ENCODE results near the gene TMEM238.

TMEM238 gene

DNA sequence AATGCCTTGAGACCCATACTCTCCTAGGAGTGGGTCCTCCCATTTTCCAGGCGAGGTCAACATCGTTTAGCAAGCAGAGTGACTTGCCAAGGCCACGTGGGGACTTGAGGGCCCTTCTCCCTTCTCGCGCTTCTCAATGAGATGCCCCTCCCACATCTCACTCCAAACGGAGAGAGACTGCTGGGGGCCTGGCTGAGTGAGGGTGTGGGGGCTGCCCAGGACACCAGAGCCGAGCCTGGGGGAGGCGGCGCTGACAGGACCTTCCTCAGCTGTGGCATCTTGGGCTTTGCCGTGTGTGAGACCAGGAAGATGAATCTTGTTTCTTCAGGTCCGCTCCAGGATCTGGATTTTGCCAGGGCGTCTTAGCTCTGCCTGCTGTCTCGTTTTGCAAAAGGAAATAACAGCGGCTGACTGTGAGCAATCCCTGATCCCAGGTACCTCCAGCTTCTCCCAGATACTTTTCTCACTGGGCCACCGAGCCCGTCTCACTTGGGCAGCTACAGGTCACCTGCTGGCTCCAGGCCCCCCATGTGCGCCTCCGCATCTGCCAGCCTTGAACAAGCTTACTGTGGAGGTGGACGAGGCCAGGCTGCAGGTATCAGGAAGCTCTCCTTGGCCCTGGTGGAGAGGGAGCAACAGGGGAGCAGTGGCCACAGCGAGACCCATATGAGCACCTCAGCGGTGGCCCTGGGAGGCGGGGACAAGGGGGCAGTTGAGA is 35.6 kb downstream of the TMEM238 start:
- TF ChIP-seq, protein P1, sequence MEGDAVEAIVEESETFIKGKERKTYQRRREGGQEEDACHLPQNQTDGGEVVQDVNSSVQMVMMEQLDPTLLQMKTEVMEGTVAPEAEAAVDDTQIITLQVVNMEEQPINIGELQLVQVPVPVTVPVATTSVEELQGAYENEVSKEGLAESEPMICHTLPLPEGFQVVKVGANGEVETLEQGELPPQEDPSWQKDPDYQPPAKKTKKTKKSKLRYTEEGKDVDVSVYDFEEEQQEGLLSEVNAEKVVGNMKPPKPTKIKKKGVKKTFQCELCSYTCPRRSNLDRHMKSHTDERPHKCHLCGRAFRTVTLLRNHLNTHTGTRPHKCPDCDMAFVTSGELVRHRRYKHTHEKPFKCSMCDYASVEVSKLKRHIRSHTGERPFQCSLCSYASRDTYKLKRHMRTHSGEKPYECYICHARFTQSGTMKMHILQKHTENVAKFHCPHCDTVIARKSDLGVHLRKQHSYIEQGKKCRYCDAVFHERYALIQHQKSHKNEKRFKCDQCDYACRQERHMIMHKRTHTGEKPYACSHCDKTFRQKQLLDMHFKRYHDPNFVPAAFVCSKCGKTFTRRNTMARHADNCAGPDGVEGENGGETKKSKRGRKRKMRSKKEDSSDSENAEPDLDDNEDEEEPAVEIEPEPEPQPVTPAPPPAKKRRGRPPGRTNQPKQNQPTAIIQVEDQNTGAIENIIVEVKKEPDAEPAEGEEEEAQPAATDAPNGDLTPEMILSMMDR (IDR thresholded peaks at IDR 0.05; ENCODE audit: insufficient read depth, low read depth, low read length, missing control alignments) = no peak
- H3K4me3 ChIP-seq (ENCODE audit: low read depth, low read length) = no peak overlapping the region
- DNase-seq (ENCODE audit: low read depth) = no peak

DNA sequence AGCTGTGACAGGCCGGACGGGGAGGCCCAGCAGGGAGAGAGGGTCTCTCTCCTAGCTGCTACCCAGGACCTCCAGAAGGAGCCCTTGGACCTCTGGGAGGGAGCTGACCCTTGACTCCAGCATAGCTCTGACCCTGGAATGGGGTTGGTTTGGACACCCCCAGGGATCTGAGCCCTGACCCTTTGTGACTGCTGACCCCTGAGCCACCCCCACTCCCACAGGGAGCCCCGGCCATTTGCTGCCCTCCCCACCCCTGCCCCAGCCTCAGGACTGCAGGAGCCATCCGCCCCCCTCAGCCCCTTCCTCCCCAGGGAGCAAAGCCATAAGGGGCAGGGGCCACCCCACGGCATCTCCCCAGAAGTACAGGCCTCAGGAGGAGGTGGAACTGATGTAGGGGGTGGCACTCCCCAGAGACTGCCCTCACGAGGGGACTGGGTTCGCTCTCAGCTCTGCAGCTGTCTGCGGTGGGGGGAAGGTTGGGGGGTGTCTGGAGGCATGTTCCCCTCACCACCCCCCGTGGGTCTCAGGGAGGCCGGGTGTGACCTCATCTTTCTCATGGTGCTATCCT is 36.6 kb downstream of the TMEM238 start:
- TF ChIP-seq, protein P1 (IDR thresholded peaks at IDR 0.05; ENCODE audit: insufficient read depth, low read depth, low read length, missing control alignments) = no peak
- no peak overlapping the region for H3K4me3 ChIP-seq (ENCODE audit: low read depth, low read length)
- DNase-seq (ENCODE audit: low read depth) = no peak

DNA sequence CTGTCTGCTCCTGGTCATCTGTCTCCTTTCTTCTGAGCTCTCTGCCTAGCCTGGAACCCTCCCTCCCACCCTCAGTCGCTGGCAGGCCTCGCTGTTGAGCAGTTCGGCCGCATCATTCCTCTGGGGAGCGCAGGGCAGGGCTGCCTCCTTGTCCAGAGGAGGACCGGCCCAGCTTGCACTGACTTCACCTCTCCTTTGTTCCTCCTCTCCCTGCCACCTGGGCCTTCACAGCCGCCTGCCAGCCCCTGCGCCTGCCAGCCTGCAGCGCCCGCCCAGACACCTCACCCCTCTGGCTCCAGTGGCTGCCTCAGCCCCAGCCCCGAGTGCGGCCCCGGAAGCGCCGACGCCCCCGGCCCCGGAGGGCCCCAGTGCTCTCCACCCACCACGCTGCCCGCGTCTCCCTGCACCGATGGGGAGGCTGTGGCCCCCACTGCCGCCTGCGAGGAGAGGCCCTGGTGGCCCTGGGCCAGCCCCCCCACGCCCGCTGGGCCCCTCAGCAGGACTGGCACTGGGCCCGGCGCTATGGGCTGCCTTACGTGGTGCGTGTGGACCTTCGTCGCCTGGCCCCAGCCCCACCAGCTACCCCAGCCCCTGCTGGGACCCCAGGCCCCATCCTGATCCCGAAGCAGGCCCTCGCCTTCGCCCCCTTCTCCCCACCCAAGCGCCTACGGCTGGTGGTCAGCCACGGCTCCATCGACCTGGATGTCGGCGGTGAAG is 37.2 kb downstream of the TMEM238 start:
- DNase-seq (ENCODE audit: low read depth) = no peak
- H3K4me3 ChIP-seq (ENCODE audit: low read depth, low read length) = no peak overlapping the region
- TF ChIP-seq, protein P1 (IDR thresholded peaks at IDR 0.05; ENCODE audit: insufficient read depth, low read depth, low read length, missing control alignments) = no peak

DNA sequence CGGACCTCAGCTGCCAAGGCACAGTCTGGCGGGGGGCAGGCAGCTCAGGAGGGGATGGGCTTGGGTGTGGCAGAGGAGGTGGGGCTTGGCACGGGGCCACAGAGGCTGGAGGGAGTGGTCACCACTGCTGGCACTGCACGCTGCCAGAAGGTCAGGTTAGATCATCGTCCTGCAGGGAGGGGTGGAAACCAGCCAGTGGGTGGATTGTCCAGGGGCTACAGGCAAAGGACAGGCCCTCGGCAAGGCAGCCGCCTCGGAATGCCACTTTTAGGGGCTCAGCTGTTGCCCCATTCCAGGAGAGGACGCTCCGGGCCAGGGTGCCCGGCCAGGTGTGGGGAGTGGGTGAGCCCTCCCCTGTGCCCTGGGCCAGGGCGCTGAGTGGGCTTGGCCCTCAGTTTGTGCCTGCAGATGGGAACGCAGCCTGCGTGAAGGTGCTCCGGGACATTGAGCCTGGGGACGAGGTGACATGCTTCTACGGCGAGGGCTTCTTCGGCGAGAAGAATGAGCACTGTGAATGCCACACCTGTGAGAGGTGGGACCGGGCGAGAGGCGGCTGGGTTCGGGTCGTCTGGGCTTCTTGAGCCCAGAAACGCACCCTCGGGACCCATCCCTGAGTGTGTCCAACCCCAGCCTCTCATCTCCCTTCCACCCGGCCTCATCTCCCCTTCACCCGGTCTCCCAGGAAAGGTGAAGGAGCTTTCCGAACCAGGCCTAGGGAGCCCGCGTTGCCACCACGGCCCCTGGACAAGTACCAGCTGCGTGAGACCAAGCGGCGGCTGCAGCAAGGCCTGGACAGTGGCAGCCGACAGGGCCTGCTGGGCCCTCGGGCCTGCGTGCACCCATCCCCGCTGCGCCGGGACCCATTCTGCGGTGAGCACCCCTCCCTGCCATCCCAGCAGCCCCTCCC is 38.0 kb downstream of the TMEM238 start:
- TF ChIP-seq, protein P1 (IDR thresholded peaks at IDR 0.05; ENCODE audit: insufficient read depth, low read depth, low read length, missing control alignments) = no peak
- no peak overlapping the region for H3K4me3 ChIP-seq (ENCODE audit: low read depth, low read length)
- DNase-seq (ENCODE audit: low read depth) = no peak

DNA sequence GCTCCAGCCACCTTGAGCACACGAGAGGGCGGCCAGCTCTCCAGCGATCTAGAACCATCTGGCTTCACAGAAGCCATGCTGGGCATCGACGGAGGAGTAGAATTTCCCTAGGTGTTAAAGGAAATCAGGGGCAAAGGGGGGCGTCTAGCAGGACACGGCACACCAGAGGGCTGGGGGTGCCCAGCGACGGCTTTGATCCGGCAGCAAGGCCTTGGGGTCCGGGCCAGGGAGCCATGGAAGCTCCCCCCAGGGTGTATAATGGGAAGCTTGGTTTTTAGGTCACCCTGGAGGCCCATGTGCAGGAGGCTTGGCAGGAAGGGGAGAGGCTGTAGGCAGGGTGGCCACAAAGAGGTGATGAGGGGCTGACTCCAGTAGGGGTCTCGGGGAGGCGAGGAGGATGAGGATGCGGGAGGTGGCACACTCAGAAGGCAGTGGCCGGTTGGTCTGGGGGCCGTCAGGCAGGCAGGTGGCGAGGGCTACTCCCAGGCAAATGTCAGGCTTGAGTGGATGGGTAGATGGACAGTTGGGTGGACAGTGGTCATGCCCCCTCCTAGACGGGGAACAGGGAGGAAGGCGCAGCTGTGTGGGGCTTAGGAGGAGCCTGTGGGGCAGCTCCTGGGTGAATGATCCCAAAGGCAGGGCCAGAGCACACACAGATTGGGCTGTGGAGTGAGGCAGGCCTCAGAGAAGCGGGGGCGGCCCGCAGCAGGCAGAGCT is 38.8 kb downstream of the TMEM238 start:
- DNase-seq (ENCODE audit: low read depth) = no peak
- H3K4me3 ChIP-seq (ENCODE audit: low read depth, low read length) = no peak overlapping the region
- TF ChIP-seq, protein P1 (IDR thresholded peaks at IDR 0.05; ENCODE audit: insufficient read depth, low read depth, low read length, missing control alignments) = no peak

DNA sequence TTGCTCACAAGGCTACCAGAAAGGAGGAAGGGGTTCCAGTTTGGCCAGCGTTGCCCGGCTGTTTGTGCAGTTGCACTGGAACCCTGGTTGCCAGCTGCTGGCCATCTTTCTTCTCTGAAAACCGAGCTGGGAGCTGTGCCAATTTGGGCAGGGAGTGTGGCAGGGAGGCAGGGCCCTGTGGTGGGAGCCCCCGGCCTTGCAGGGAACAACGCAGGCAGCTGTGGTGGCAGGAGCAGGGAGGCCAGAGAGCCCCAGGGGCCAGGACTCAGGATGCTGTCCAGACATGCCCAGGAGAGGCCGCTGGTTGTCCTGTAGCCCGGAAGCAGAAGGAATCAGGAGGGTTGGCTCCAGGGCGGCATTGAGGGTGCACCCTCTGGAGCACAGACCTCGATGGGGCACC is 39.6 kb downstream of the TMEM238 start:
- H3K4me3 ChIP-seq (ENCODE audit: low read depth, low read length) = no peak overlapping the region
- no peak for DNase-seq (ENCODE audit: low read depth)
- TF ChIP-seq, protein P1 (IDR thresholded peaks at IDR 0.05; ENCODE audit: insufficient read depth, low read depth, low read length, missing control alignments) = no peak

Measured in GM12865 (cell line).